CD4-positive, alpha-beta T cell treated with Interleukin-12 subunit alpha and Interleukin-12 subunit beta, for 1 hour (primary cell): ENCODE measurements around the gene C1QTNF9B.
"Not testable (repeated sequence)": the region's sequence is repeated elsewhere in the genome, so short reads cannot be mapped to it uniquely, and the experiment has no call there.

Source experiments
- DNase-seq: peaks from one replicate; pipeline ENCODE4 v3.0.0-alpha.2; 2020

Gene C1QTNF9B

GRCh38 chr13:23897452-23897919, at the start of gene C1QTNF9B:
C1QTNF9B (minus strand) TSS chr13:23897502.
- DNase-seq, result not testable (repeated sequence)

GRCh38 chr13:23946900-23947299, 49.6 kb upstream of the C1QTNF9B start:
- DNase-seq, result no peak

- no peak for DNase-seq
Observed at GRCh38 chr13:23946067-23946466, 48.8 kb upstream of the C1QTNF9B start.

- DNase-seq, result no peak
Observed at GRCh38 chr13:23945612-23946011, 48.3 kb upstream of the C1QTNF9B start.

- DNase-seq, result no peak
Observed at GRCh38 chr13:23941211-23941610, 43.9 kb upstream of the C1QTNF9B start.

GRCh38 chr13:23939666-23940065, 42.4 kb upstream of the C1QTNF9B start:
- not testable (repeated sequence) for DNase-seq

GRCh38 chr13:23934520-23934919, 37.2 kb upstream of the C1QTNF9B start:
- no peak for DNase-seq

- no peak for DNase-seq
Observed at GRCh38 chr13:23928985-23929384, 31.7 kb upstream of the C1QTNF9B start.

- no peak for DNase-seq
Observed at GRCh38 chr13:23923031-23923430, 25.7 kb upstream of the C1QTNF9B start.

- DNase-seq, result no peak
Observed at GRCh38 chr13:23922005-23922932, 25.0 kb upstream of the C1QTNF9B start.

- DNase-seq, result peak; percentile 48
Observed at GRCh38 chr13:23921451-23921888, 24.2 kb upstream of the C1QTNF9B start.

GRCh38 chr13:23919006-23919405, 21.7 kb upstream of the C1QTNF9B start:
- no peak for DNase-seq

GRCh38 chr13:23918208-23918607, 20.9 kb upstream of the C1QTNF9B start:
- no peak for DNase-seq

GRCh38 chr13:23915308-23915707, 18.0 kb upstream of the C1QTNF9B start:
- no peak for DNase-seq

GRCh38 chr13:23912469-23912868, 15.2 kb upstream of the C1QTNF9B start:
- DNase-seq, result no peak

- no peak for DNase-seq
Observed at GRCh38 chr13:23909606-23910005, 12.3 kb upstream of the C1QTNF9B start.

GRCh38 chr13:23905766-23906165, 8.5 kb upstream of the C1QTNF9B start:
- DNase-seq, result no peak

GRCh38 chr13:23903906-23904280, 6.6 kb upstream of the C1QTNF9B start:
- DNase-seq, result no peak

- DNase-seq, result no peak
Observed at GRCh38 chr13:23902975-23903905, 5.9 kb upstream of the C1QTNF9B start.

- no peak for DNase-seq
Observed at GRCh38 chr13:23901365-23901764, 4.1 kb upstream of the C1QTNF9B start.

GRCh38 chr13:23899555-23899954, 2.3 kb upstream of the C1QTNF9B start:
- DNase-seq, result peak; percentile 46

GRCh38 chr13:23898101-23898500, 799 bp upstream of the C1QTNF9B start:
- no peak for DNase-seq

- DNase-seq, result not testable (repeated sequence)
Observed at GRCh38 chr13:23894746-23895145, 2.6 kb downstream of the C1QTNF9B start.
